GM12878 (cell line): ENCODE measurements around the gene TRABD2B. TPM values are rescaled to one million over a fixed set of nuclear protein-coding genes. Genes with fewer than 3 reads are reported as not detected.

Experiments used
- ATAC-seq: fragments of 200-7000 bp; cut with Tn5 transposase; 3 replicates; pipeline ENCODE4 v1.9.1; 2020; ENCODE audit warnings: mild to moderate bottlenecking, moderate library complexity
- BruUV-seq: library from RNA; stranded (reverse); fragments of 400-500 nt; replicated peaks from 2 replicates; lab custom pipeline; 2021; lab: Mats Ljungman, UMichigan
- CTCF ChIA-PET: fragments of 300-600 bp; sonication (Branson Sonifier 250); formaldehyde crosslinking; extraction: SDS; loops from one replicate; lab custom pipeline; 2021; ENCODE audit warnings: inconsistent platforms; lab: Yijun Ruan, JAX
- POLR2A ChIA-PET: fragments of 350-600 bp; formaldehyde crosslinking; extraction: SDS; loops from one replicate; lab custom pipeline; 2021; ENCODE audit warnings: inconsistent platforms; lab: Charles Lee
- RAD21 ChIA-PET: fragments of 300-600 bp; sonication (Branson Sonifier 250); formaldehyde crosslinking; loops from one replicate; lab custom pipeline; 2023; ENCODE audit warnings: antibody characterized with exemption; ENCODE audit not compliant: unreplicated experiment; lab: Charles Lee
- SMC1A ChIA-PET: fragments of 300-600 bp; sonication (Branson Sonifier 250); formaldehyde crosslinking; loops from one replicate; lab custom pipeline; 2023; ENCODE audit not compliant: unreplicated experiment, uncharacterized antibody; lab: Charles Lee
- DNase-seq: peaks from one replicate; pipeline ENCODE4 v3.0.0-alpha.2; 2011; ENCODE audit warnings: low read depth, low spot score
- FAIRE-seq: peaks from 3 replicates; lab custom pipeline; 2011; peaks lifted over from hg19 to GRCh38; lab: Jason Lieb, UNC
- H2AFZ ChIP-seq: 2 replicates; pipeline ENCODE4 v1.6.0; 2011; ENCODE audit warnings: low read depth, low read length, control low read depth; ENCODE audit not compliant: control insufficient read depth
- H3K27ac ChIP-seq: 2 replicates; pipeline ENCODE4 v1.5.1; 2011; ENCODE audit warnings: control low read depth; ENCODE audit not compliant: control insufficient read depth, insufficient read depth
- H3K27me3 ChIP-seq, 2 experiments: replicated peaks in 1 of 2; 2 replicates each; pipeline versions ENCODE4 v1.6.0 to v1.6.1; 2011; ENCODE audit warnings: low read length in 1 of 2; ENCODE audit not compliant: control insufficient read depth in 2 of 2, insufficient read depth in 2 of 2
- H3K36me3 ChIP-seq, 2 experiments: 2 replicates each; pipeline ENCODE4 v1.5.1; 2011; ENCODE audit warnings: low read length in 1 of 2; ENCODE audit not compliant: control insufficient read depth in 2 of 2, insufficient read depth in 2 of 2
- H3K4me1 ChIP-seq: 2 replicates; pipeline ENCODE4 v1.6.1; 2011; ENCODE audit warnings: mild to moderate bottlenecking, low read length, moderate library complexity, mixed read lengths; ENCODE audit not compliant: control insufficient read depth, insufficient read depth
- H3K4me2 ChIP-seq: 2 replicates; pipeline ENCODE4 v1.6.0; 2011; ENCODE audit warnings: control low read depth; ENCODE audit not compliant: control insufficient read depth, insufficient read depth
- H3K4me3 ChIP-seq: fragments of 200-600 bp; sonication (generic); 2 replicates; pipeline ENCODE4 v1.5.1; 2016
- H3K79me2 ChIP-seq: 2 replicates; pipeline ENCODE4 v1.6.0; 2011; ENCODE audit warnings: low read length; ENCODE audit not compliant: control insufficient read depth, insufficient read depth
- H3K9ac ChIP-seq: 2 replicates; pipeline ENCODE4 v1.8.0; 2011; ENCODE audit warnings: low read length, control low read depth, mixed read lengths; ENCODE audit not compliant: control insufficient read depth, insufficient read depth
- H3K9me3 ChIP-seq: replicated peaks from 3 replicates; pipeline ENCODE4 v1.5.1; 2011; ENCODE audit warnings: mild to moderate bottlenecking, low read length; ENCODE audit not compliant: control insufficient read depth, insufficient read depth
- H4K20me1 ChIP-seq: 2 replicates; pipeline ENCODE4 v1.6.0; 2011; ENCODE audit not compliant: control insufficient read depth, insufficient read depth
- CEBPB ChIP-seq, 2 experiments: fragments of 150-350 bp in 1 of 2; IDR thresholded peaks; 2 replicates each; pipeline ENCODE4 v1.6.1; 2012 to 2014; ENCODE audit warnings: low read depth in 2 of 2, low read length in 2 of 2, borderline replicate concordance in 1 of 2, inconsistent platforms in 1 of 2
- CHD4 ChIP-seq: fragments of 200-600 bp; sonication (generic); IDR thresholded peaks from 2 replicates; pipeline ENCODE4 v1.6.1; 2016; ENCODE audit warnings: mild to moderate bottlenecking
- CREM ChIP-seq: IDR thresholded peaks from 2 replicates; pipeline ENCODE4 v1.6.1; 2014; ENCODE audit warnings: antibody characterized with exemption, low read depth
- FOXM1 ChIP-seq: IDR thresholded peaks from 2 replicates; pipeline ENCODE4 v1.6.1; 2012; ENCODE audit warnings: low read depth, mild to moderate bottlenecking, inconsistent platforms, low read length, moderate library complexity
- MTA2 ChIP-seq: fragments of 450-650 bp; IDR thresholded peaks from 2 replicates; pipeline ENCODE4 v1.6.1; 2016; ENCODE audit warnings: low read depth, mild to moderate bottlenecking, moderate library complexity
- NBN ChIP-seq: fragments of 450-650 bp; IDR thresholded peaks from 2 replicates; pipeline ENCODE4 v1.6.1; 2016
- SIN3A ChIP-seq: IDR thresholded peaks from 2 replicates; pipeline ENCODE4 v1.6.1; 2012; ENCODE audit warnings: low read depth, low read length, improper control_type of control experiment
- SMARCA5 ChIP-seq: fragments of 450-650 bp; IDR thresholded peaks from 2 replicates; pipeline ENCODE4 v1.6.1; 2017; ENCODE audit warnings: mild to moderate bottlenecking
- SREBF1 ChIP-seq: IDR thresholded peaks from 2 replicates; pipeline ENCODE4 v1.6.1; 2012; ENCODE audit warnings: mild to moderate bottlenecking, low read length
- SUPT20H ChIP-seq: IDR thresholded peaks from 2 replicates; pipeline ENCODE4 v1.6.1; 2011; ENCODE audit warnings: low read depth, mild to moderate bottlenecking, low read length, moderate library complexity, borderline replicate concordance; ENCODE audit not compliant: control insufficient read depth
- TCF3 ChIP-seq: IDR thresholded peaks from 2 replicates; pipeline ENCODE4 v1.6.1; 2012; ENCODE audit warnings: low read depth, mild to moderate bottlenecking, low read length, borderline replicate concordance; ENCODE audit not compliant: insufficient read depth
- TCF7 ChIP-seq: IDR thresholded peaks from 2 replicates; pipeline ENCODE4 v1.6.1; 2014; ENCODE audit warnings: antibody characterized with exemption, borderline replicate concordance
- WGBS: methylation state at CpG from one replicate; pipeline ENCODE4 v1.1.6; 2016; ENCODE audit warnings: low lambda C conversion rate; ENCODE audit not compliant: insufficient replicate concordance, insufficient coverage; ENCODE audit errors: missing lambda C conversion rate; 5-methylcytosine and 5-hydroxymethylcytosine counted together
- in situ Hi-C: fragments of 300-500 bp; cut with MboI; formaldehyde crosslinking; loops from 9 replicates; pipeline ENCODE4 v1.14.3; 2018; ENCODE audit warnings: mixed read lengths
- intact Hi-C: fragments of 100-400 bp; cut with micrococcal nuclease; formaldehyde crosslinking; loops from one replicate; pipeline ENCODE4 v1.14.2; 2022; ENCODE audit not compliant: unreplicated experiment
- polyA plus RNA-seq, 11 experiments: library from polyadenylated mRNA; depleted of rRNA in 4 of 11; unstranded in 6 of 11; stranded (reverse) in 5 of 11; fragments of >200 nt; fragmentation: Nextera tagmentation in 4 of 11; fragmentation: Illumina TruSeq in 1 of 11; extraction: Ambion mirVana in 4 of 11; extraction: Trizol in 1 of 11; gene quantifications; 1 replicate in 1 of 11; 2 replicates in 10 of 11; pipeline versions ENCODE4 v1.2.1 to v1.2.3, GENCODE V29; 2011 to 2016; ENCODE audit warnings: inconsistent platforms in 2 of 11, missing spikeins in 2 of 11, low read depth in 1 of 11
- total RNA-seq, 4 experiments: library from RNA; depleted of rRNA in 3 of 4; stranded (reverse); fragments of >200 nt in 3 of 4; fragmentation: Illumina TruSeq in 1 of 4; extraction: Trizol in 1 of 4; gene quantifications; 2 replicates each; pipeline versions ENCODE4 v1.2.1 to v1.2.3, GENCODE V29; 2013 to 2021
- TF ChIP-seq, protein P1 (sequence below): fragments of 450-650 bp; IDR thresholded peaks from 2 replicates; pipeline ENCODE4 v1.6.1; 2018; ENCODE audit warnings: borderline replicate concordance, mild to moderate bottlenecking; ENCODE audit not compliant: partially characterized antibody
- TF ChIP-seq, protein P2 (sequence below): fragments of 450-650 bp; conservative IDR thresholded peaks from 2 replicates; pipeline ENCODE4 v1.6.1; 2017; ENCODE audit warnings: mild to moderate bottlenecking, moderate library complexity
- TF ChIP-seq, protein P3 (sequence below): fragments of 450-650 bp; formaldehyde crosslinking; IDR thresholded peaks from 2 replicates; pipeline ENCODE4 v1.4.0; 2022; ENCODE audit warnings: mild to moderate bottlenecking, moderate library complexity

TRABD2B gene
- total and polyA plus RNA-seq, 10 of the 15 experiments (the other 5 are each of a cell fraction or from before 2014, with no cell fraction given): not detected

- TF ChIP-seq SREBF1 (no peak), TCF3 (no peak), CEBPB (IDR thresholded peaks at IDR 0.05; ENCODE audit: borderline replicate concordance in 1 of 2, low read depth in 2 of 2, low read length in 2 of 2) (no peak), SIN3A (no peak)
- TF ChIP-seq, protein P1, sequence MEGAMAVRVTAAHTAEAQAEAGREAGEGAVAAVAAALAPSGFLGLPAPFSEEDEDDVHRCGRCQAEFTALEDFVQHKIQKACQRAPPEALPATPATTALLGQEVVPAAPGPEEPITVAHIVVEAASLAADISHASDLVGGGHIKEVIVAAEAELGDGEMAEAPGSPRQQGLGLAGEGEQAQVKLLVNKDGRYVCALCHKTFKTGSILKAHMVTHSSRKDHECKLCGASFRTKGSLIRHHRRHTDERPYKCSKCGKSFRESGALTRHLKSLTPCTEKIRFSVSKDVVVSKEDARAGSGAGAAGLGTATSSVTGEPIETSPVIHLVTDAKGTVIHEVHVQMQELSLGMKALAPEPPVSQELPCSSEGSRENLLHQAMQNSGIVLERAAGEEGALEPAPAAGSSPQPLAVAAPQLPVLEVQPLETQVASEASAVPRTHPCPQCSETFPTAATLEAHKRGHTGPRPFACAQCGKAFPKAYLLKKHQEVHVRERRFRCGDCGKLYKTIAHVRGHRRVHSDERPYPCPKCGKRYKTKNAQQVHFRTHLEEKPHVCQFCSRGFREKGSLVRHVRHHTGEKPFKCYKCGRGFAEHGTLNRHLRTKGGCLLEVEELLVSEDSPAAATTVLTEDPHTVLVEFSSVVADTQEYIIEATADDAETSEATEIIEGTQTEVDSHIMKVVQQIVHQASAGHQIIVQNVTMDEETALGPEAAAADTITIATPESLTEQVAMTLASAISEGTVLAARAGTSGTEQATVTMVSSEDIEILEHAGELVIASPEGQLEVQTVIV: no peak
Observed at GRCh38 chr1:47964636-47965035, 32.5 kb downstream of the TRABD2B start (continued).

GRCh38 chr1:47963568-47964358, 33.4 kb downstream of the TRABD2B start:
- ChIA-PET POLR2A (no interaction called here), CTCF (no interaction called here), RAD21 (no interaction called here), SMC1A (no interaction called here)
- Histone ChIP-seq H3K36me3 (no peaks in the 10 kb centered on the region), H4K20me1 (no peaks in the 10 kb centered on the region), H3K27me3 (no peaks in the 10 kb centered on the region), H3K79me2 (no peaks in the 10 kb centered on the region), H3K4me3 (no peak overlapping the region), H3K9ac (no peak overlapping the region), H2AFZ (no peak overlapping the region), H3K9me3 (no peaks in the 10 kb centered on the region), H3K4me1 (no peaks in the 10 kb centered on the region), H3K4me2 (no peak overlapping the region), H3K27ac (no peak overlapping the region)
- ATAC-seq (no peak), FAIRE-seq (no peak), DNase-seq (no peak)
- WGBS: 38% methylated on average over 13 of the region's 13 CpGs
- no TSS peak for BruUV-seq
- TF ChIP-seq CHD4: no peak
- TF ChIP-seq, protein P2, sequence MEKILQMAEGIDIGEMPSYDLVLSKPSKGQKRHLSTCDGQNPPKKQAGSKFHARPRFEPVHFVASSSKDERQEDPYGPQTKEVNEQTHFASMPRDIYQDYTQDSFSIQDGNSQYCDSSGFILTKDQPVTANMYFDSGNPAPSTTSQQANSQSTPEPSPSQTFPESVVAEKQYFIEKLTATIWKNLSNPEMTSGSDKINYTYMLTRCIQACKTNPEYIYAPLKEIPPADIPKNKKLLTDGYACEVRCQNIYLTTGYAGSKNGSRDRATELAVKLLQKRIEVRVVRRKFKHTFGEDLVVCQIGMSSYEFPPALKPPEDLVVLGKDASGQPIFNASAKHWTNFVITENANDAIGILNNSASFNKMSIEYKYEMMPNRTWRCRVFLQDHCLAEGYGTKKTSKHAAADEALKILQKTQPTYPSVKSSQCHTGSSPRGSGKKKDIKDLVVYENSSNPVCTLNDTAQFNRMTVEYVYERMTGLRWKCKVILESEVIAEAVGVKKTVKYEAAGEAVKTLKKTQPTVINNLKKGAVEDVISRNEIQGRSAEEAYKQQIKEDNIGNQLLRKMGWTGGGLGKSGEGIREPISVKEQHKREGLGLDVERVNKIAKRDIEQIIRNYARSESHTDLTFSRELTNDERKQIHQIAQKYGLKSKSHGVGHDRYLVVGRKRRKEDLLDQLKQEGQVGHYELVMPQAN: no peak
- TF ChIP-seq SUPT20H: no peak
- TF ChIP-seq MTA2: no peak
- TF ChIP-seq FOXM1: no peak
- no peak for TF ChIP-seq SMARCA5
- TF ChIP-seq, protein P3, sequence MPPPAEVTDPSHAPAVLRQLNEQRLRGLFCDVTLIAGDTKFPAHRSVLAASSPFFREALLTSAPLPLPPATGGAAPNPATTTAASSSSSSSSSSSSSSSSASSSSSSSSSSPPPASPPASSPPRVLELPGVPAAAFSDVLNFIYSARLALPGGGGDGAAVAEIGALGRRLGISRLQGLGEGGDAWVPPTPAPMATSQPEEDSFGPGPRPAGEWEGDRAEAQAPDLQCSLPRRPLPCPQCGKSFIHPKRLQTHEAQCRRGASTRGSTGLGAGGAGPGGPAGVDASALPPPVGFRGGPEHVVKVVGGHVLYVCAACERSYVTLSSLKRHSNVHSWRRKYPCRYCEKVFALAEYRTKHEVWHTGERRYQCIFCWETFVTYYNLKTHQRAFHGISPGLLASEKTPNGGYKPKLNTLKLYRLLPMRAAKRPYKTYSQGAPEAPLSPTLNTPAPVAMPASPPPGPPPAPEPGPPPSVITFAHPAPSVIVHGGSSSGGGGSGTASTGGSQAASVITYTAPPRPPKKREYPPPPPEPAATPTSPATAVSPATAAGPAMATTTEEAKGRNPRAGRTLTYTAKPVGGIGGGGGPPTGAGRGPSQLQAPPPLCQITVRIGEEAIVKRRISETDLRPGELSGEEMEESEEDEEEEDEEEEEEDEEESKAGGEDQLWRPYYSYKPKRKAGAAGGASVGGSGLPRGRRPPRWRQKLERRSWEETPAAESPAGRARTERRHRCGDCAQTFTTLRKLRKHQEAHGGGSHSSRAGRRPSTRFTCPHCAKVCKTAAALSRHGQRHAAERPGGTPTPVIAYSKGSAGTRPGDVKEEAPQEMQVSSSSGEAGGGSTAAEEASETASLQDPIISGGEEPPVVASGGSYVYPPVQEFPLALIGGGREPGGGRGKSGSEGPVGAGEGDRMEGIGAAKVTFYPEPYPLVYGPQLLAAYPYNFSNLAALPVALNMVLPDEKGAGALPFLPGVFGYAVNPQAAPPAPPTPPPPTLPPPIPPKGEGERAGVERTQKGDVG: no peak
- TF ChIP-seq TCF7: no peak
- no peak for TF ChIP-seq CREM
- TF ChIP-seq NBN: no peak
- in situ Hi-C loops (no loop called here), intact Hi-C loops (no loop called here)
